ENCODE measurements around the gene MRPL17.
"Not testable (repeated sequence)": the region's sequence is repeated elsewhere in the genome, so short reads cannot be mapped to it uniquely, and the experiment has no call there.

MRPL17 gene

GRCh38 chr11:6717426-6717825 is 34.3 kb upstream of the MRPL17 start:
- H3K4me3 ChIP-seq (replicated peaks; ENCODE audit: low read depth, low read length): no peak overlapping the region
- no peak for DNase-seq (ENCODE audit: extremely low read depth, low read depth)
- TF ChIP-seq, protein P1, sequence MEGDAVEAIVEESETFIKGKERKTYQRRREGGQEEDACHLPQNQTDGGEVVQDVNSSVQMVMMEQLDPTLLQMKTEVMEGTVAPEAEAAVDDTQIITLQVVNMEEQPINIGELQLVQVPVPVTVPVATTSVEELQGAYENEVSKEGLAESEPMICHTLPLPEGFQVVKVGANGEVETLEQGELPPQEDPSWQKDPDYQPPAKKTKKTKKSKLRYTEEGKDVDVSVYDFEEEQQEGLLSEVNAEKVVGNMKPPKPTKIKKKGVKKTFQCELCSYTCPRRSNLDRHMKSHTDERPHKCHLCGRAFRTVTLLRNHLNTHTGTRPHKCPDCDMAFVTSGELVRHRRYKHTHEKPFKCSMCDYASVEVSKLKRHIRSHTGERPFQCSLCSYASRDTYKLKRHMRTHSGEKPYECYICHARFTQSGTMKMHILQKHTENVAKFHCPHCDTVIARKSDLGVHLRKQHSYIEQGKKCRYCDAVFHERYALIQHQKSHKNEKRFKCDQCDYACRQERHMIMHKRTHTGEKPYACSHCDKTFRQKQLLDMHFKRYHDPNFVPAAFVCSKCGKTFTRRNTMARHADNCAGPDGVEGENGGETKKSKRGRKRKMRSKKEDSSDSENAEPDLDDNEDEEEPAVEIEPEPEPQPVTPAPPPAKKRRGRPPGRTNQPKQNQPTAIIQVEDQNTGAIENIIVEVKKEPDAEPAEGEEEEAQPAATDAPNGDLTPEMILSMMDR (IDR thresholded peaks at IDR 0.05; ENCODE audit: low read depth, low read length, missing control alignments): no peak

DNA sequence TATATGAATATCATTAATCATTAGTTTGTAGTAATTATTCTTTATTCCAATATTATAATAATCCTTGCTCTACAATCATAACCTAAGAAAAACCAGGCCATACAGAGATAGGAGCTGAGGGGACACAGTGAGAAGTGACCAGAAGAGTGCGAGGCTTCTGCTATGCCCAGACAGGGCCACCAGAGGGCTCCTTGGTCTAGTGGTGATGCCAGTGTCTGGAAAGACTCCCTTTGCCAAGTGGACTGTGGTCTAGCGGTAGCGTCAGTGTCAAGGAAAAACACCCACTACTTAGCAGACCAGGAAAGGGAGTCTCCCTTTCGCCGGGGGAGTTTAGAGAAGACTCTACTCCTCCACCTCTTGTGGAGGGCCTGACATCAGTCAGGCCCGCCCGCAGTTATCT is 28.4 kb upstream of the MRPL17 start:
- not testable (repeated sequence) for H3K4me3 ChIP-seq (replicated peaks; ENCODE audit: low read depth, low read length); DNase-seq (ENCODE audit: extremely low read depth, low read depth)

GRCh38 chr11:6708876-6709275 is 25.7 kb upstream of the MRPL17 start:
- H3K4me3 ChIP-seq (replicated peaks; ENCODE audit: low read depth, low read length): no peak overlapping the region
- TF ChIP-seq, protein P1 (IDR thresholded peaks at IDR 0.05; ENCODE audit: low read depth, low read length, missing control alignments): no peak
- no peak for DNase-seq (ENCODE audit: extremely low read depth, low read depth)

More for the DNA sequence above, 28.4 kb upstream of the MRPL17 start:
- TF ChIP-seq, protein P1 (IDR thresholded peaks at IDR 0.05; ENCODE audit: low read depth, low read length, missing control alignments): peak; percentile 47

DNA sequence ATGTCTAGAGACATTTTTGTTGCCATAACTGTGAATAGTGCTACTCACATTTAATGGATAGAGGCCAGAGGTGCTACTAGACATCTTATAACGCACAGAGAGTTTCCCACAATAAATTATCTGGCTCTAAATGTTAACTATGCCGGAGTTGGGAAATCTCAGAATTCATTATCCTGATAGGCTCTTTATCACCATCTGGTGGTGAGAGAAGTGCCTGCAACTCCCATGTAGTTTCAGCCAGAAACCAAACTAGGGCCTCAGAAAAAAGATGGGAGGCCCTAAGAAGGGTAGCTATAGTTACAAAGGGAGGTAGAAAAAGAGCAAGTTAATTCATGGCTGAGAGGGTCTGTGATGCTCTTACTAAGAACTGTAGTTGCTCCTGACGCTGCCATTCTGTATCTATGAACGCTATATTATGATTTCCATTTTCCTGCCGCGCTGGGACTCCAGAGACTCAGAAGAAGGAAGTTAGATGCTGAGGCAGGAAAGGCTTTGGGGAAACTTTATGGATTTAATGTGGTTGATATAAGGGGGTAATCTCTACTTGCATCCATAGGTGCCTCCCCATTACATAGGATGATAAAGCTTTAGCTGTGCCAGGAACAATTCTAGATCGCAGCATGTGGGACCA is 22.9 kb upstream of the MRPL17 start:
- no peak for DNase-seq (ENCODE audit: extremely low read depth, low read depth)
- TF ChIP-seq, protein P1 (IDR thresholded peaks at IDR 0.05; ENCODE audit: low read depth, low read length, missing control alignments): peak; percentile 90
- H3K4me3 ChIP-seq (replicated peaks; ENCODE audit: low read depth, low read length): no peak overlapping the region

DNA sequence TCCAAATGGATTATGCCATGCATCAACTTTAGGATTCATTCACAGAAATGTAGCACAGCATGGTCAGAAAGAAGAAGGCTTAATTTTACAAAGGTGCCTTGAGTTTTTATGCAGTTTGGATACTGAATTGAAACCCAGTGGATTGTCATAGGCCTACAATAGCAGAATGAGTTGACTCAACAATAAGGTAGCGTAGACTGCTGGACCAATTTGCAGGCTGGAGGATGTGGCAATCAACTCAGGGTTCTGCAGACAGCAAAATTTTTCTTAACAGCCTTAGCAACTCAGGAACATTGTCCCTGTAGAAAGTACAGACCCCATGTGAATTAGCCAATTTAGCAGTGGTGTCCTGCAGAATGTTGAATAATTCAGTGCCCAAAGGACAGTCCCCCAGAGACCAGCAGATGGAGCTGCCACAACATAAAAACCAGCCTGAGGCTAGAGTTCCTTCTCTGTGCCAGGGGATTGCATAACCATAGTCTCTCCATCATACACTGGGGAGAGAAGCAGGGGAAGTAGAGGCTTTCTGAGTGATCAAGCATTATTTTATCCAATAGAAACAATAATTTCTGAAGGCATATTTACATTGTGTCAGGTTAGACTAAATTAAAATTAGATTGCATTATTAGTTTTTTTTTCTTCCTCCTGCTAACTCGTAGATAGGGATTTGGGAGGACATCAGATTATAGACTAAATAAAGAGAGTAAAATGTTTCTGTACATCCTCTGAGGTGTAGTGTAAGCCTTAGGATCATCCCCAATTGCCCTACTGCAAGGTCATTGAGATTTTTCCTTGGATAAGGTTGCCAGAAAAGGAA is 20.3 kb upstream of the MRPL17 start:
- no peak overlapping the region for H3K4me3 ChIP-seq (replicated peaks; ENCODE audit: low read depth, low read length)
- no peak for DNase-seq (ENCODE audit: extremely low read depth, low read depth)
- TF ChIP-seq, protein P1 (IDR thresholded peaks at IDR 0.05; ENCODE audit: low read depth, low read length, missing control alignments): peak; percentile 66

- DNase-seq (ENCODE audit: extremely low read depth, low read depth); H3K4me3 ChIP-seq (replicated peaks; ENCODE audit: low read depth, low read length): not testable (repeated sequence)
These were observed 18.8 kb upstream of the MRPL17 start for GRCh38 chr11:6701955-6702354.

DNA sequence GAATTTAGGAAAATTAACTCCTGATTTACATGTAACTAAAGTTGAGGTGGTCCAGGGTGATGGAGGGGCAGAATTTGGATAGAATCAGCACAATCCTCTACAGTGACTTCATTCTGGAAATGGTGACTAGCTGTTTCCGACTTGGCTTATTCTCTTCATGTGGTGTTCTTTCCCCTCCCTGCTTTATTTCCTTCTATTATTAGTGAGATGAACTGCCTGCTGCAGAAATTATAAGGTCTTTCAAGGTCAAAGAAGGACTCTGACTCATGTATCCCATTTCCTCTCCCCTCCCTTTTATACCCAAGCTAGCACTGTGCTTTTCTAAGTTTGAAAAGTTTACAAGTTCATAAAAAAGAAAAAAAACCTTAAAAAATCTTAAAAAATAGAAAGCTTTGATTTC is 12.2 kb upstream of the MRPL17 start:
- no peak overlapping the region for H3K4me3 ChIP-seq (replicated peaks; ENCODE audit: low read depth, low read length)
- DNase-seq (ENCODE audit: extremely low read depth, low read depth): no peak
- TF ChIP-seq, protein P1 (IDR thresholded peaks at IDR 0.05; ENCODE audit: low read depth, low read length, missing control alignments): no peak

Measured in HFF-Myc (cell line).